ENCODE measurements around the gene FASTK.

The FASTK gene

DNA sequence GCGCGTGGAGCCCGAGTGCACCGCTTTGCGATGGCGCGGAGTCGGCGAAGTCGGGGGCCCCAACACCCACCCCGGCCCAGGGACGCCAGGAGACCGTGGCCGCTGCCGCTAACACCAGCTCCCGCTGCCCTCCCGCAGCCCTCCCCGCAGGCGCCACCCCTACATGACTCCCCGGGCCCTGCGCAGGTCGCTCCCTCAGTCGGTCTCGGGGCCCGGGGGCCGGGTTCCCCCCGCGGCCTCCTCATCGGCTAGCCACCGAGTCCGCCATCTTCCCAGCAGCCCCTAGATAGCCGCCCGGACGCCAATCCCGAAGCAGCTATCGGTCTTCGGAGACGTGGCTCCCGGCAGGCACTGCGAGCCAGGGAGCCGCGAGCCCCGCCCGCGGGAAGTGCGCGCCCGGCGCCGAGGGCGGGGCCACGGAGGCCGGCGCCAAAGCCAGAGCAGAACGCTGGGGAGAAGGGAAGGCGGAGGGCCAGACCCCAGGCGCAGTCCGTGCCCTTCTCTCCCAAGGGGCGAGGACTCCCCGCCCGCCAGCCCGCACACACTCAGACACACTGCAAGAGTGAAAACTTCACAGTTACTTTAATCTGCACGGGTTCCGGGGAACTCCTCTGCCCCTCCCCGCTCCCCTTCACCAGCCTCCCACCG, at the start of gene FASTK:
TSS of gene FASTK (minus strand) at position 288 of the 648 bp plus-strand sequence. CDS start at position 245, 43 bp downstream.
- DNase-seq: peak; percentile 94

DNA sequence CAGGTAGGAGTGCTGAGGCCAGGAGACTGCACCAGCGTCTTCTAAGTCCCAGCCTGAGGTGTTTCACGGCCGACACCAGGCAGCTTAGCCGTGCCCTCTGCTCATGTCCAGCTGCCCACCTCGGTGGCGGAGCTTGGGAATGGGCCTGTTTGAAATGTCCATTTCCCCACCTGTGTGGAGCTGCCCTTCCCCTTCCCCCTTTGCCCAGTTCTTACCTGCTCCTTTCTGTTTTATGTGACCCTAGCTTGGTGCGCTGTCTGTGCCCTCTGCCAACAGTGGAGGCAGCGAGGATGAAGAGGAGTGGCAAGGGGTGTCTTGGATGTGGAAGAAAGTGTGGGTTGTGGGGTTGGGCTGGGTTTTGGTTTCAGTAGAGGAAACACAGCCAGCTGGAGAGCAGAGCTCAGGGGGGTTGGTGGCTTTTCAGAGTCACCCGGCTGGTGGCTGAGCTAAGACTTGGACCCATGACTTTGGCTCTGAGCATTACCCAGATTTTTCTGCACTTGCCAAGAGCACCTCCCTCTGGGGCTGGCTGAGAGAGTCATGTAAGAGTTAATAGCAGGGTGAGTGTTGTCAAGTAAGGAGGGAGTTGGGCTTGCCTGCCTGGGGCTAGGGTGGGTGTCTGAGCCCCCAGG, 49.5 kb upstream of the FASTK start:
- DNase-seq: no peak

- no peak for DNase-seq
Observed at GRCh38 chr7:151129117-151129959, 48.7 kb upstream of the FASTK start.

- DNase-seq: no peak
Observed at GRCh38 chr7:151128716-151129115, 48.1 kb upstream of the FASTK start.

GRCh38 chr7:151128144-151128543, 47.5 kb upstream of the FASTK start:
- DNase-seq: no peak

GRCh38 chr7:151126491-151127137, 46.0 kb upstream of the FASTK start:
- DNase-seq: no peak

GRCh38 chr7:151125846-151126481, 45.4 kb upstream of the FASTK start:
- DNase-seq: no peak

- DNase-seq: no peak
Observed at GRCh38 chr7:151125470-151125845, 44.8 kb upstream of the FASTK start.

DNA sequence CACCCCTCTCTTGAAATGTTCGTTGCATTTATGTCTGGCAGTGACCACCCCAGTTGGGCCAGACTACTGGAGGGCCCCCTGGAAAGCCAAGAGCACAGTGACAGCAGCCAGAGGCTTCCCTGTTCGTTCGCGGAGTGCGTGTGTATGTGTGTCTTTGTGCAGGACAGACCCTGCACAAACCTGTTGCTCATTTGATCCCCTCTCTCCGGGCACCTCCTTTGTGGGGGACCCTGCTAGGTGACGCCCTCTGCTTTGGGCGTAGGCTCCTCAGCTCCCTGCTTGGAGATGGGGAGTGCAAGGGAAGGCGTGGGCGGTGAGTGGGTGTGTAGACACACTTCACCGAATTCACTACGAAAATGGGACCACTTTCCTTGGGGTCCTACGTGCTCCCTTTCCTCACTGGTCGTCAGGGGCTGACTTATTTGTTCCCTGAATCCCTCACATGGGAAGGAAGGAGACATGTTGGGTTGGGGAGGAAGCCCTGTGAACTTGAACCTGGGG, 44.3 kb upstream of the FASTK start:
- no peak for DNase-seq

DNA sequence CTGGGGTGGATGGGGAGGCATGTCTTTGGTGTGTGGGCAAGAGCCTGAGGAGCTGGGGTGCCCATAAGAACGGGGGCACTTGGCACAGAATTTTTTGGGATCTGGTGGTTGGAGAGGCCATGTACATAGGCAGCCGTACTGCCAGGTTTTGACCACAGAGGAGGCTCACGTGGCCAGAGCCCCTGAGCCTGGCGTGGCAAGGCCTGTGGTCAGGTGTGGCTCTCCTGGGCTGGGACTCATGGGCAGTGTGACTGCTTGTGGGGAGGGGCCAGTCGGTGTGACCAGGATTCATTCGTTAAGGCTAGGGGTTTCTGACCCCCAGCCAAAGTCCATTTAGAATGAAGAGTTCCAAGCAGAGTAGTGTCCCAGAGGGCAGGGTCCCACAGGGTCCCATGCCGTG, 43.9 kb upstream of the FASTK start:
- DNase-seq: no peak

- DNase-seq: peak; percentile 83
Observed at GRCh38 chr7:151123822-151124464, 43.3 kb upstream of the FASTK start.

DNA sequence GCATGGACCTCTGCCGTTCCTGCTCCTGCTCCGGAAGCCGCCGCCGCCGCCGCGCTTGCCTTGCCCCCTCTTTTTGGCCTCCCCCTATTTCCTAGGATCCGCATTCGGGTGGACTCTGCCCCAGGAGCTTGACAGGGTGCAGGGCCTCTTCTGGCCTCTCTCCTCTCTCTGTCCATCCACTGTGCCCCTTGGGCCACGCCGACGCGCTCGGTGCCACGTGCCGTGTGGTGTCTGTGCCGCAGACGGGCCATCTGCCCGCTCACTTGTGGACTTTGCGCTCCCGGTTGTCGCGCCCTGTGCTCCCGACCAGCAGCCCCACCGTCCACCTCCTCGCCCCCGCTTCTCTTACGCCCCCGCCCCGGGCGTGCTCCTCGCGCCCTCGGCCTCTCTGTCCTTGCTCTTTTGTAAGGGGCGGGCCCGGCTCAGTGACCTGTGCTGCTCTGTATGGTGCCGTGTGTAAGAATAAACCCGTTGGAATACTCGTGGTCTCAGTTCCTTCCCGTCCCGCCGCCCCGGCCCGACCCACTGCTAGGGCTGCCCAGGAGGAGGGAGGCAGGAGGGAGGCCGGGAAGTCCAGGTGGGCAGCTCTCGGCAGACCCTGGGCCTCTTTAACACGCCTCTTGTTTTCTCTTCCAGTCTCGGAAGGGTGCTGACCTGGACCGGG, 42.7 kb upstream of the FASTK start:
- DNase-seq: no peak

GRCh38 chr7:151122796-151123157, 42.2 kb upstream of the FASTK start:
- no peak for DNase-seq

GRCh38 chr7:151122276-151122675, 41.7 kb upstream of the FASTK start:
- no peak for DNase-seq

GRCh38 chr7:151121380-151122170, 41.0 kb upstream of the FASTK start:
- DNase-seq: no peak

- DNase-seq: no peak
Observed at GRCh38 chr7:151120896-151121295, 40.3 kb upstream of the FASTK start.

DNA sequence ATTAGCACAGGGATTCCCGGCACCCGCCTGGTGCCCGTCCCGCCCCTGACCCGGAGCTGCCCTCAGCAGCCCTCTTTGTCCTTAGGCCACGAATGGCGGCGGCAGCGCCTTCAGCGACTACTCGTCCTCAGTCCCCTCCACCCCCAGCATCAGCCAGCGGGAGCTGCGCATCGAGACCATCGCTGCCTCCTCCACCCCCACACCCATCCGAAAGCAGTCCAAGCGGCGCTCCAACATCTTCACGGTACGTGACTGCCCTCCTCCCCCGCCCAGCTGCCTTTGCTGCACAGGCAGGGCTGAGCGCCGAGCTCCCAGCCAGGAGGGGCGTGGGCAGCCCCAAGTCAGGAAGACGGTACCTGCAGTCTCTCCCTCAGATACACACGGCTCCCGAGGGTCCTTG, 39.3 kb upstream of the FASTK start:
- no peak for DNase-seq

DNA sequence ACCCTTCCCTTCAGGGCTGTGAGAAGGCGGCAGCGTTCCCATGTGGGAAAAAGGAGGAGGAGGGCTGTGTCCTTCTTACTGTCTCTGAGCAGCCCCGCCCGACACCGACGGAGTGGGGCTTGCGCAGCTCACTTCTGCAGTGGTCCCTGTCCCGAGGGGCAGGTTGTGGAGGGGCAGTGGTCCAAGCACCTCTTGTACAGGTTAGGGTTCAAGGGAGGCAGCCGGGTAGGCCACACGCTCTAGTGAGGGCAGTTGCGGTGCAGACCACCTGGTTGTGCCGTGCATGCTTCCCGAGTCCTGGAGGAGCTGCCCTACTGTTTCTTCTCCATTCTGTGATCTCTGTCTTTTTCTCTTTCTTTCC, 38.4 kb upstream of the FASTK start:
- DNase-seq: no peak

DNA sequence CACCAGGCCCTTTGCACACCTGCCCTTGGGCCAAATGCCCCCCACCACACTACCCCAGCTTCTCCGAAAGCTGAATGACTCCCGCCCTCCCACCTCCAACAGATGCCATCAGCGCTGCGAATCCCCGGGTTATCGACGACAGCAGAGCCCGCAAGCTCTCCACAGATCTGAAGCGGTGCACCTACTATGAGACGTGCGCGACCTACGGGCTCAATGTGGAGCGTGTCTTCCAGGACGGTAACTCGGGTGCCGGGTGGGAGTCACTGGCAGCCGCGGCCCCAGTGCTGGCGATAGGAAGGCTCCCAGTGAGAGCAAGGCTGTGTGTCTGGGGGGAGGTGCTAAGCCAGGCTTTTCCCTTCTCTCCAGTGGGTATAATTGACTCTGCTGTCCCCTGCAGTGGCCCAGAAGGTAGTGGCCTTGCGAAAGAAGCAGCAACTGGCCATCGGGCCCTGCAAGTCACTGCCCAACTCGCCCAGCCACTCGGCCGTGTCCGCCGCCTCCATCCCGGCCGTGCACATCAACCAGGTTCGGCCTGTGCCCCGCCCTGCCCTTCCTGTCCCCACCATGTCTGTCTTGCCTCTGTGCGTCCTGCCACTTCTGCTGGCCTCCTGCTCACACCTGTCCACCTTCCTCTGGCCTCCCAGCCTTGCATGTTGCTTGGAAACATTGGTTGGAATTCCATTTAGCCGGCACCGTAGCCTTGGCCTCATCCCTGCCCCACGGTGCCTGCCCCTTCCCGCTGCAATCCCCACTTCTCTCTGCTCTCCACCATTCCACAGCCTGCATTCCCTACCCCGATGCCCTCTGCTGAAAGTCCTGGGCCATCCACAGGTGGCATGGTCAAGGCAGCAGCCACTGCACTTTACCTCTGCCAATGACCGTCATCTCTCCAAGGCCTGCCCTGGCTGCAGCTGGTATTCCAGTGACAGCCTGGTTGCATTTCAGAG, 37.8 kb upstream of the FASTK start:
- DNase-seq: no peak

GRCh38 chr7:151117565-151117964, 37.0 kb upstream of the FASTK start:
- DNase-seq: no peak
